ENCODE results near the gene UTP3. TPM values are rescaled to one million over a fixed set of nuclear protein-coding genes. Genes with fewer than 3 reads are reported as not detected.
"Not testable (repeated sequence)": the region's sequence is repeated elsewhere in the genome, so short reads cannot be mapped to it uniquely, and the experiment has no call there.

The UTP3 gene
- total RNA-seq, 2 donors from 2014 or later: 23.8 to 29.1 TPM

- H3K9me3 Mint-ChIP-seq: no peaks in the 10 kb centered on the region
These were observed 30.7 kb downstream of the UTP3 start for GRCh38 chr4:70718811-70719604.

GRCh38 chr4:70721747-70722146 is 33.4 kb downstream of the UTP3 start, which contains the start of gene RUFY3:
TSS of gene RUFY3 (plus strand) at chr4:70721964. CDS start at chr4:70722574, 610 bp downstream.
- Mint-ChIP-seq H3K9me3 (no peaks in the 10 kb centered on the region), H3K4me3 (peak within 1 kb of the TSS; percentile 42), H3K27ac (peak within 1 kb of the TSS; percentile 77), H3K27me3 (no peaks in the 10 kb centered on the region), H3K36me3 (ENCODE audit: low read depth) (no peaks in the 10 kb centered on the region), H3K4me1 (peaks cover 13% of the 10 kb centered on the region)
- ATAC-seq (replicated peaks): peak; percentile 40

More at GRCh38 chr4:70718811-70719604, 30.7 kb downstream of the UTP3 start:
- no peak overlapping the region for H3K4me3 Mint-ChIP-seq
- no peaks in the 10 kb centered on the region for H3K27me3 Mint-ChIP-seq
- no peak overlapping the region for H3K27ac Mint-ChIP-seq
- no peaks in the 10 kb centered on the region for H3K36me3 Mint-ChIP-seq (ENCODE audit: low read depth)
- ATAC-seq (replicated peaks): no peak
- H3K4me1 Mint-ChIP-seq: peaks cover 23% of the 10 kb centered on the region

- peaks cover 13% of the 10 kb centered on the region for H3K4me1 Mint-ChIP-seq
- peak; percentile 83 for ATAC-seq (replicated peaks)
- peak overlapping the region; percentile 42 for H3K4me3 Mint-ChIP-seq
- no peaks in the 10 kb centered on the region for H3K9me3 Mint-ChIP-seq
- peak overlapping the region; percentile 77 for H3K27ac Mint-ChIP-seq
- no peaks in the 10 kb centered on the region for H3K27me3 Mint-ChIP-seq
- no peaks in the 10 kb centered on the region for H3K36me3 Mint-ChIP-seq (ENCODE audit: low read depth)
These were observed 34.0 kb downstream of the UTP3 start for GRCh38 chr4:70722199-70722791.

- H3K27me3 Mint-ChIP-seq: no peaks in the 10 kb centered on the region
- no peaks in the 10 kb centered on the region for H3K36me3 Mint-ChIP-seq (ENCODE audit: low read depth)
- H3K4me1 Mint-ChIP-seq: peaks cover 13% of the 10 kb centered on the region
- H3K27ac Mint-ChIP-seq: no peak overlapping the region
- ATAC-seq (replicated peaks): no peak
- no peak overlapping the region for H3K4me3 Mint-ChIP-seq
- H3K9me3 Mint-ChIP-seq: no peaks in the 10 kb centered on the region
These were observed 36.1 kb downstream of the UTP3 start for GRCh38 chr4:70724463-70724862.

- Mint-ChIP-seq H3K36me3 (ENCODE audit: low read depth) (no peaks in the 10 kb centered on the region), H3K4me1 (peaks cover 13% of the 10 kb centered on the region), H3K9me3 (no peaks in the 10 kb centered on the region), H3K27ac (no peak overlapping the region), H3K27me3 (no peaks in the 10 kb centered on the region), H3K4me3 (no peak overlapping the region)
- no peak for ATAC-seq (replicated peaks)
These were observed 37.3 kb downstream of the UTP3 start for GRCh38 chr4:70725633-70726032.

GRCh38 chr4:70726515-70726914 is 38.2 kb downstream of the UTP3 start:
- ATAC-seq (replicated peaks); H3K4me3 Mint-ChIP-seq; H3K9me3 Mint-ChIP-seq; H3K36me3 Mint-ChIP-seq (ENCODE audit: low read depth); H3K27ac Mint-ChIP-seq; H3K27me3 Mint-ChIP-seq: not testable (repeated sequence)
- peaks cover 13% of the 10 kb centered on the region for H3K4me1 Mint-ChIP-seq

- Mint-ChIP-seq H3K27ac (no peak overlapping the region), H3K4me3 (no peak overlapping the region), H3K4me1 (peaks cover 7% of the 10 kb centered on the region), H3K27me3 (no peaks in the 10 kb centered on the region), H3K9me3 (no peaks in the 10 kb centered on the region), H3K36me3 (ENCODE audit: low read depth) (no peaks in the 10 kb centered on the region)
- ATAC-seq (replicated peaks): no peak
These were observed 39.8 kb downstream of the UTP3 start for GRCh38 chr4:70728091-70728490.

- H3K36me3 Mint-ChIP-seq (ENCODE audit: low read depth); ATAC-seq (replicated peaks); H3K9me3 Mint-ChIP-seq; H3K4me3 Mint-ChIP-seq; H3K27me3 Mint-ChIP-seq: not testable (repeated sequence)
- peaks cover 20% of the 10 kb centered on the region for H3K4me1 Mint-ChIP-seq
- H3K27ac Mint-ChIP-seq: peak overlapping the region; percentile 26
These were observed 44.5 kb downstream of the UTP3 start for GRCh38 chr4:70732878-70733277.

- H3K9me3 Mint-ChIP-seq: no peaks in the 10 kb centered on the region
- peak; percentile 95 for ATAC-seq (replicated peaks)
- no peaks in the 10 kb centered on the region for H3K36me3 Mint-ChIP-seq (ENCODE audit: low read depth)
- H3K27me3 Mint-ChIP-seq: no peaks in the 10 kb centered on the region
- H3K4me1 Mint-ChIP-seq: peaks cover 20% of the 10 kb centered on the region
- H3K27ac Mint-ChIP-seq: peak overlapping the region; percentile 31
- peak overlapping the region; percentile 73 for H3K4me3 Mint-ChIP-seq
These were observed 46.0 kb downstream of the UTP3 start for GRCh38 chr4:70734168-70734954.

- Mint-ChIP-seq H3K4me1 (peaks cover 20% of the 10 kb centered on the region), H3K27me3 (no peaks in the 10 kb centered on the region), H3K9me3 (no peaks in the 10 kb centered on the region), H3K27ac (peak overlapping the region; percentile 31), H3K36me3 (ENCODE audit: low read depth) (no peaks in the 10 kb centered on the region), H3K4me3 (peak overlapping the region; percentile 73)
- ATAC-seq (replicated peaks): peak; percentile 42
These were observed 46.6 kb downstream of the UTP3 start for GRCh38 chr4:70734971-70735370.

- Mint-ChIP-seq H3K4me1 (peaks cover 20% of the 10 kb centered on the region), H3K4me3 (peak overlapping the region; percentile 42)
- peak; percentile 37 for ATAC-seq (replicated peaks)
- not testable (repeated sequence) for H3K27ac Mint-ChIP-seq; H3K9me3 Mint-ChIP-seq; H3K27me3 Mint-ChIP-seq; H3K36me3 Mint-ChIP-seq (ENCODE audit: low read depth)
These were observed 47.6 kb downstream of the UTP3 start for GRCh38 chr4:70735915-70736314.

GRCh38 chr4:70737006-70737405 is 48.7 kb downstream of the UTP3 start:
- Mint-ChIP-seq H3K9me3 (no peaks in the 10 kb centered on the region), H3K4me3 (peak overlapping the region; percentile 17), H3K27me3 (no peaks in the 10 kb centered on the region), H3K36me3 (ENCODE audit: low read depth) (no peaks in the 10 kb centered on the region), H3K4me1 (peaks cover 20% of the 10 kb centered on the region), H3K27ac (no peak overlapping the region)
- no peak for ATAC-seq (replicated peaks)

GRCh38 chr4:70737409-70737808 is 49.1 kb downstream of the UTP3 start:
- Mint-ChIP-seq H3K27me3 (no peaks in the 10 kb centered on the region), H3K36me3 (ENCODE audit: low read depth) (no peaks in the 10 kb centered on the region), H3K4me3 (peak overlapping the region; percentile 17), H3K27ac (no peak overlapping the region), H3K9me3 (no peaks in the 10 kb centered on the region), H3K4me1 (peaks cover 18% of the 10 kb centered on the region)
- ATAC-seq (replicated peaks): no peak

- no peak for ATAC-seq (replicated peaks)
- H3K9me3 Mint-ChIP-seq: no peaks in the 10 kb centered on the region
- H3K4me3 Mint-ChIP-seq: no peak overlapping the region
- no peaks in the 10 kb centered on the region for H3K27me3 Mint-ChIP-seq
- H3K27ac Mint-ChIP-seq: no peak overlapping the region
- H3K4me1 Mint-ChIP-seq: peaks cover 7% of the 10 kb centered on the region
- H3K36me3 Mint-ChIP-seq (ENCODE audit: low read depth): no peaks in the 10 kb centered on the region
These were observed 51.4 kb downstream of the UTP3 start for GRCh38 chr4:70739496-70740337.

All from activated T-helper 17 cell treated with anti-CD3 and anti-CD28 coated beads, Interleukin-2, amount 50 U/mL, for 72 hours (primary cell).